Fibroblast of villous mesenchyme (primary cell): ENCODE measurements around the gene USP7. TPM values are rescaled to one million over a fixed set of nuclear protein-coding genes. Genes with fewer than 3 reads are reported as not detected.
A peak's percentile ranks its signal among the peaks of the same experiment; 100 is the strongest.

Source experiments
- DNase-seq: peaks from one replicate; pipeline ENCODE4 v3.0.0-alpha.2; 2010; ENCODE audit warnings: low read depth
- H3K4me3 ChIP-seq: 2 replicates; pipeline ENCODE4 v1.5.1; 2011; ENCODE audit warnings: low read depth, mild to moderate bottlenecking, low read length
- total RNA-seq: library from RNA; depleted of rRNA; stranded (reverse); fragments of >200 nt; gene quantifications from 2 replicates; pipeline ENCODE4 v1.2.3, GENCODE V29; 2012
- TF ChIP-seq, protein P1 (sequence below): IDR thresholded peaks from 2 replicates; pipeline ENCODE4 v1.5.1; 2012; ENCODE audit warnings: low read depth, mild to moderate bottlenecking, low read length; ENCODE audit not compliant: insufficient read depth

USP7 gene
- total RNA-seq, 1 donor = 54.4 TPM

DNA sequence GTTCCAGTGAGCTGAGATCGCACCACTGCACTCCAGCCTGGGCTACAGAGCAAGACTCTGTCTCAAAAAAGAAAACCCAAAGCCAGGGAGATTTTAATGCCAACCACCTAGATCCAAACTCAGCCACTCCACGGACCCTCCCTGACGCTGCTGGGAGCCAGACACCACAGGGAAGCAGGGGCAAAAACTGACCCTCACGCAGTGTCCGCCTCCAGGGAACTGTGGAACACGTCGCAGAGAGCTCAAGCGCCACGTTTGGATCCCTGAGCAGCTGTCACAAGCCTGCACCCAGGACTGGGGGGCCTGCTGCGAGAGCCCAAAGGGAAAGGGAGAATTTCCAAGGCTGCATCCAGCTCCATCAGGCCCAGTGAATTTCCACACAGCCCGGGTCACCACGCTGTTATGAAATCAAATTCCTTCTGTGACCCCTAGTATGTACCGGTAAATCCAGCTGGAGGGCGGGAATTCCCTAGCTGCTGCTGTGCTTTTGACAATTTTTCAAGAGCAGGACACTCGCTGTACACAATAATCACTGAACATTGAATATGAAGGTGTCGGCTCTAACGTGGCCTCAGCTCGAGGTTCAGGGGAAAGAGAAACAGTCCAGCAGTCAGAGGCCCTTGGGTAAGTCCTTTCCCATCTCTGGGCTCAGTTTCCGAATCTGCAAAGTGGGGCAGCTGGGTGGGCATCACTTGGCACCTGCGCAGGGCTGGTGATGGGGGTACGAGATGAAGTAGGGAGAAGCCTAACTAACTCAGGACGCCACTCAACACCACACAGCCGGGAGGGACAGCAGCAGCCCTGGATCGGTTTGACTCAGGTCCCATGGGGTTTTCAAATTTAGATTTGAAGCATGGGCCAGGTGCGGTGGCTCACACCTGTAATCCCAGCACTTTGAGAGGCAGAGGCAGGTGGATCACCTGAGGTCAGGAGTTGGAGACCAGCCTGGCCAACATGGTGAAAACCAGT is 103.5 kb downstream of the USP7 start:
- peak; percentile 92 for DNase-seq
- H3K4me3 ChIP-seq = no peak overlapping the region
- TF ChIP-seq, protein P1, sequence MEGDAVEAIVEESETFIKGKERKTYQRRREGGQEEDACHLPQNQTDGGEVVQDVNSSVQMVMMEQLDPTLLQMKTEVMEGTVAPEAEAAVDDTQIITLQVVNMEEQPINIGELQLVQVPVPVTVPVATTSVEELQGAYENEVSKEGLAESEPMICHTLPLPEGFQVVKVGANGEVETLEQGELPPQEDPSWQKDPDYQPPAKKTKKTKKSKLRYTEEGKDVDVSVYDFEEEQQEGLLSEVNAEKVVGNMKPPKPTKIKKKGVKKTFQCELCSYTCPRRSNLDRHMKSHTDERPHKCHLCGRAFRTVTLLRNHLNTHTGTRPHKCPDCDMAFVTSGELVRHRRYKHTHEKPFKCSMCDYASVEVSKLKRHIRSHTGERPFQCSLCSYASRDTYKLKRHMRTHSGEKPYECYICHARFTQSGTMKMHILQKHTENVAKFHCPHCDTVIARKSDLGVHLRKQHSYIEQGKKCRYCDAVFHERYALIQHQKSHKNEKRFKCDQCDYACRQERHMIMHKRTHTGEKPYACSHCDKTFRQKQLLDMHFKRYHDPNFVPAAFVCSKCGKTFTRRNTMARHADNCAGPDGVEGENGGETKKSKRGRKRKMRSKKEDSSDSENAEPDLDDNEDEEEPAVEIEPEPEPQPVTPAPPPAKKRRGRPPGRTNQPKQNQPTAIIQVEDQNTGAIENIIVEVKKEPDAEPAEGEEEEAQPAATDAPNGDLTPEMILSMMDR = no peak

DNA sequence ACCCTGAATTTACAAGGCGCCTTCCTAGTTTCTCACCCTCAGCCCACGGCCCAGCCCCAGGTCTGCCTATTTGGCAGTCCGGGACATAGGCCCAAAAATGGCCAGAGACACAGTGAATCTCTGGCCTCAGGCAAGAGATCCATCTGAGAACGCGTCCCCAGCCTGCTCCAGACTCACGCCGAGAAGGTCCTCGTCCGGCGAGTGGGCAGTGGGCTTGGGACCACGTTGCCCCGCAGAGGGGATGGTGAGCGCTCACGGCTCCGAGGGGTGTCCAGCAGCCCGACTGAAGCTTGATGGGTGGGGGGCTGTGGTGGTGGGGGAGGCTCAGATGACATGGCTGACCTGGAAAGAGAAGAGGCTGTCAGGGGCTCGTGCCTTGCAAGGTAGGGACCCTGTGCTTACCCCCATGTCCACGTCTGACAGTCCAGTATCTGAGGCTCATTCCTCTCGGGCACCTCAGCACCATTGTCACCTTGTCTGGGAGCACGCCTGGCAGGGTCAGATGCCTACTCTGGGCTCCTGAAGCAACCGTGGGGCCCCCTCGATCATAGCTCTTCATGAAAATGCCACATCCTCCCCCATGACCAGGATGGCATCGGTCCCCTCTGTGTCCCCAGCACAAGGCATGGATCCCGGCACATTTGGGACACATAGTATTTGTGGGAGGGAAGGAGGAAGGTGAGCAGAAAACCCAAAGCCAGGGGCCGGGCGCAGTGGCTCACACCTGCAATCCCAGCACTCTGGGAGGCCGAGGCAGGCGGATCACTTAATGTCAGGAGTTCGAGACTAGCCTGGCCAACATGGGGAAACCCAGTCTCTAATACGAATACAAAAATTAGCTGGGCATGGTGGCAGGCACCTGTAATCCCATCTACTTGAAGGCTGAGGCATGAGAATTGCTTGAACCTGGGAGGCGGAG is 104.5 kb downstream of the USP7 start:
- TF ChIP-seq, protein P1 = no peak
- H3K4me3 ChIP-seq = no peak overlapping the region
- no peak for DNase-seq

DNA sequence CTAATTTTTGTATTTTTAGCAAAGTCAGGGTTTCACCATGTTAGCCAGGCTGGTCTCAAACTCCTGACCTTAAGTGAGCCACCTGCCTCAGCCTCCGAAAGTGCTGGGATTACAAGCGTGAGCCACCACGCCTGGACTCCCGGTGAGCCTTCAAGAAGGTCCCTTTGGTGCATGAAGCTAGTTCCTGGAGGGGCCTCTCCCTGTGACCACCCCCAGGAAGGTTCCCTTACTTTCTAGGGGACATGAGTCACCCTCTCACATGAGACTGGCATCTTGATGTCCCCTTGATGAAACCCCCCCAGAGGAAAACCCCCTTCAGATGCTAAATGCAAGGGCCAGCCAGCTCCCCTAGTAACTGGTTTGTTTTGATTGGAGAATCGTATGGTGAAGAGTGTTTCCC is 107.7 kb downstream of the USP7 start:
- TF ChIP-seq, protein P1 = no peak
- DNase-seq = no peak
- no peak overlapping the region for H3K4me3 ChIP-seq

DNA sequence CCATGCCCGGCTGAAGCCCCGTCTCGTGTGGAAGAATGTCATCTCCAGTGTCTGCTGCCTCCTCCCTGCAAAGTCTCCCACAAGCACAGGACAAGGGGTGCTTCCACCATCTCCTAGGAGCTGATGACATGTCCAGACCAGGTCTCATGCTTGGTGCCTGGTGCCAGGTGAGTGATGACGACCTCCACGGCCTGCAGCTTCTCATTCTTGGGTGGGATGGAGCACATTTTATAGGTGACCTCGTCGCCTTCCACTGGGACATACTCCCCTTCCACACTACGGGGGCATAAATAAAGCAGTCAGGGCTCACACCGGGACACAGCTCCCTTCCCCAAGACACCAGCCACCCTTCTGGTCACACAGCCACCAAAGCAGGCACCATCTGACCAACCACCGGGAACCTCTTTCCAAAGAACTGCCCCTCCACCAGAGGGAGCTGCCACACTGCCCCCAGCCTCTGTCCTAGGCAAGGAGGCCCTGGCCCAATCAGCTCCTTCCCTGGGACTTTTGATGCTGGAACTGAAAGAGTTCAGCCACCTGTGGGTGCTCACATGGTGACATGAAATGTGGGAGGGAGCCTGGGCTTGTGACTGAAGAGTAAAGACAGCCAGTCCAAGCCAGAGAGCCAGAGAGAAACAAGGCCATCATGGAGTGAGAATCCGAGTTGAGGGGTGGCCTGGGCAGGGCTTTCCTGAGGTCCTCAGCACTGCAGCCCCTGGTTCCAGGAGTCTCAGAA is 108.5 kb downstream of the USP7 start:
- no peak for DNase-seq
- TF ChIP-seq, protein P1 = no peak

DNA sequence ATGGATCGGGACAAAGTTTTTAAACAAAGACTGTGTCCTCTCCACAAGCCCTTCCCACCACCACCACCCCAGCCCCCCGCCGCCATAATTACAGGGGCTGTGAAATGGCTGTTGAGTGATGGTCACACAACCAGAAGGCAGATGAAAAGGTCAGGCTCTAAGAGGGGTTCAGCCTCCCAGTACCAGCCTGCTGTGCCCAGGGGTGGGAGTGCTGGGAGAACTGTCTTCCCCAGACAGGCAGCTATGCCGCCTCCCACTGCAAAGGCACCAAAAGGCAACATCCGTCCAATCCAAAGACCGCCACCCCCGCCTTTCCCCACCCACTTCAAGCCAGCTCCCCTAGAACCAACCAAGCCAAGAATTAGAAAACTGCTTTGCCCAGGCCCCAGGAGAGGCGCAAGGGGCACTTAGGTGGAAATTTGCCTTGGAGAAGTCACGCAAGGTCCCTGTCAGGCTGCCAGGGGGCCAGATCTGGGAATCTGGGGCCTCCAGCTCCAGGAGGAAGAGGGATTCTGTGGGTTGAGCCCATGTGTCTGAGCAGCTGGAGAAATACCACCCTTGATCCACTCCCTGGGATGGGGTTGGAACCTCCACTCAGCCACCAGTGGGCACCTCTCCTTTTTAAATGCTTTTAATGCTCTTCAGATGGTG is 109.3 kb downstream of the USP7 start:
- no peak for DNase-seq
- no peak overlapping the region for H3K4me3 ChIP-seq
- TF ChIP-seq, protein P1 = no peak

More for the DNA sequence above, 108.5 kb downstream of the USP7 start:
- no peak overlapping the region for H3K4me3 ChIP-seq

DNA sequence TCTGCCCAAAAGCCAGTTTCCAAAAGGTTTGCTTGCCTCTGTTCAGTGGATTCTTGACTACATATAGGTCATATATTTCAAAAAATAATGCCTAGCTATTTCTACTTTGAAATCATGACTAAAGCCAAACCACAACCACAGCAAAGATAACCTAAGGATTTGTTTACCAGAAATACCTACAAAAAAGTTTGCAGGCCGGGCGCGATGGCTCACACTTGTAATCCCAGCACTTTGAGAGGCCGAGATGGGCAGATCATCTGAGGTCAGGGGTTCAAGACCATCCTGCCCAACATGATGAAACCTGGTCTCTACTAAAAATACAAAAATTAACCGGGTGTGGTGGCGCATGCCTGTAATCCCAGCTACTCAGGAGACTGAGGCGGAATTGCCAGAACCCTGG is 110.1 kb downstream of the USP7 start:
- H3K4me3 ChIP-seq = no peak overlapping the region
- DNase-seq = peak; percentile 71
- TF ChIP-seq, protein P1 = no peak
